HEK293T (cell line): ENCODE results near the gene PDCD2L.
"Not testable (repeated sequence)": the region's sequence is repeated elsewhere in the genome, so short reads cannot be mapped to it uniquely, and the experiment has no call there.

ENCODE experiments used
- NFRKB ChIP-seq: fragments of 450-650 bp; IDR thresholded peaks from 2 replicates; pipeline ENCODE4 v1.6.1; 2016; ENCODE audit warnings: mild to moderate bottlenecking, moderate library complexity
- ZNF384 ChIP-seq: fragments of 450-650 bp; IDR thresholded peaks from 2 replicates; pipeline ENCODE4 v1.6.1; 2016

GRCh38 chr19:34469026-34469425 lies 64.8 kb downstream of the PDCD2L start:
- TF ChIP-seq NFRKB, ZNF384: not testable (repeated sequence)
